GM21825 (cell line): ENCODE data around the gene ATG4A.

Source experiments
- ATAC-seq: cut with Tn5 transposase; IDR thresholded peaks from one replicate; pipeline ENCODE4 v1.9.1; 2021; ENCODE audit warnings: mild to moderate bottlenecking, moderate library complexity; ENCODE audit not compliant: unreplicated experiment

The ATG4A gene

GRCh38 chrX:108167211-108167872 lies 75.8 kb downstream of the ATG4A start:
- ATAC-seq: no peak

DNA sequence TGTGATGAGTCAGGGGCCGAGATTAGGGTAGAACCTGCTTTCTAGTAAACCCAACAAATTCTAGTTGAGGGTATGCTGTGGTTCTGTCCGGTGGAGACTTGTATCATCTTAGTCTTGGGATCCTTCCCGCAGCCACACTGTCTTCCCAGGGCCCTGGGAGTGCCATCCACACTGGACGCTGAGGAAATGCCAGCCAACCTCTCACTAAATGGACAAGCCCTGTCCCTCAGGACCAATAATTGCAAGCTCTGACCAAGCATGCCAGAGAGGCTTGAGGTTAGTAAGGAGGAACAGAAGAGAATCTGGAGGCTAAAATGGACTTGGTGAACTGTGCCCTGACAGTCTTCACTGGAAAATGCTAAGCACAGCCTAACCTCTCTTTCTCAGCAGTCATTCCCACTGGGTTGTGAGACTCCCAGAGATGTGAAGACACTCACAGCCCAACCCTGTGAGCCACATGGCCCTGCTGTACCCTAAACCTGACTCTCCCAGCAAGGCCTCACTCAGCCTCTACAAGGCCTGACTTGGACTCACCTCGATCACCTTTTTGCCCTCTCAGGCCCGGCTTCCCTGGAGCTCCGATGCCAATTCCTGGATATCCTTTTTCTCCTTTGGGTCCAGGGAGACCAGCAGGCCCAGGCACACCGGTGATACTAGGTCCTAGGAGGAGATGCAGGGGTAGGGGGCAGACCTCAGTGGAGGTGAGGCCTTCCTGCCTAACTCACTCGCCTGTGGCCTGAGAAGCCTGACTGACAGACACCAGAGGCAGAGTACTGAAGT lies 77.6 kb downstream of the ATG4A start:
- no peak for ATAC-seq

DNA sequence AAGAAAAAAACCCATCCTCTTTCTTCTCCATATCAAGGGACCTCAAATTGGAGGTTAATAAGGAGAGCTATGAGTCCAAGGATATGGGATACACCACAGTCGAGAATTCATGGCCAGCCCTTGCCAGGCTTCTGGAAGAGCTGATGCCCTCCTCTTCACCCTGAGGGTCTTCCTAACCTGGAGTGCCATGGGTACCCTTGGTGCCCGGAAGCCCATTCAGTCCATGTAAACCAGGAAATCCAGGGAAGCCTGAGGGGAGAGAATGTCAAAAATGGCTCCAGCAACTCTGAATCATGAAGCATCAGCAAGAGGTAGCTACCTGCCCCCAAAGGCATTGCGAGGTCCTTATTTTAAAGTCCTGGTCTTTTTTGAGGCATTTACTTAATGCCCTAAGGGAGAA lies 78.2 kb downstream of the ATG4A start:
- ATAC-seq: no peak

DNA sequence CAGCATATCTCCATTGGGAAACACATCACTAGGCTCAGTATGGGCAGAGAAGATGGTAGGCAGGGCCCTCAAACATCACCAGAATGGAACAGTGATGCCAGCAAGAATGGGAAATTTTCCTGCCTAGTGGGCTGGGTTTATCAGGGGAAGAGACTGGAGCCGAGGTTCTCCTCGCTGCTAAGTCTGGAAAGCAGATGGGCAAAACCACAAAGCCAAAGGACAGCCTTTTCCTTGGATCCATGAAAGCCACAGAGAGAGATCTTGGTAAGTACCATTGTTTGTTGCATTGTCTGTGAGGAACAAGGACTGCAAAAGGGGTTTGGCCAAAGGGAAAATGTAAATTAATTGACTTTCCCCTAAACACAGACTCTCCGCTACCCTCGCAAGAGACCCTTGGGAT lies 80.1 kb downstream of the ATG4A start:
- no peak for ATAC-seq

DNA sequence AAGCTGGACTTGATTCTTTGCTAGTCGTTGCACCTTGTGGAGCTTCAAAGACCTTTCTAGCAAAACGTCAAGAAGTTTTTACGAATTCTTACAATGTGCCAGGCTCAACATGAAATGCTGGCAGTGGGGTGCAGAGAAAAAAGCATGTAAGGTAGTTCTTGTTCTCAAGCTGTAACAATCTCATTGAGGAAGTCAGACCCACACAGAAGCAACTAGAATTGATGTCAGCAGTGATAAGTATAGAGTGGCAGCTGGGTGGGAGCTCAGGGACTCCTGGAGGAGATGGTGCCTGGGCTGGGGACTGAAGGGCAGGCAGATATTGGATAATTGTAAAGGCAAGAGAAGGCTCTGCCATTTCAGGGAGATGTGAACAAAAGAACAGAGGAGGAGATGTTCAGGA lies 82.3 kb downstream of the ATG4A start:
- ATAC-seq: no peak

DNA sequence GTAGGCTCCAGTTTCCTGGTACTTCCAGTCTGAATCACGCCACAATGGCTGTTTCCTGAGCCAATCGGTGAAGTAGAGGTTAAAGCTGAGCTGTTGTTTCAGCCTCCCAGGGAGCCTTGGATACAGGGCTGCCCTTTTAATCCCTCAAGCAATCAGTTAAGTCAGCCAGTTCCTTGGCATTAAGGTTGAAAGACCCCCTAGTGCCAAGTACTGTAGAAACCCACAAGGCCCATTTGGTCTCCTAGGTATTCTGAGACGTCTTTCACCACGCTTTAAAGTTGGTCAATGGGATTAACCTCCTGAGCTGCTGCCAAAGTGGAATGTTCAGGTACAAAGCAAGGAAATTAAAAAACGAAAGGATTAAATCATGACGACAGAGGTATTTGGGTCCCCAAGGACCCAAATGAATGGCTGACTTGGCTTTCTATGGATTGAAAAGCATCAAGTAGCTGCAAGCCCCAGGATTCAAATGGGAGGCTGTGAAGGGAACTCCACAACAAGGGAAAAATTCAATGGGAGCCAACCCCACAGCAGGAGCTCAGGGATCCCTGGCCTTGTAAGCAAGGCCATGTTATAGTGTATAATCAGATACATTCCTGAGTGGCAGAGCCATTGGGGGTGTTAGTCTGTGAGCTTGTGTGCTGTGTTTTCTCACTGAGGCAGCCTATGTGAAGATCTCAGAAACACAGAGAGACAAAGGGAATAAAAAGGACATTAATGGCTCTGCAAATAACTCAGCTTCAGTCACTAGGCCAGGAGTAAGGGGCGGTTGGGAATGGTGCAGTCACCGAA lies 86.0 kb downstream of the ATG4A start:
- ATAC-seq: no peak

DNA sequence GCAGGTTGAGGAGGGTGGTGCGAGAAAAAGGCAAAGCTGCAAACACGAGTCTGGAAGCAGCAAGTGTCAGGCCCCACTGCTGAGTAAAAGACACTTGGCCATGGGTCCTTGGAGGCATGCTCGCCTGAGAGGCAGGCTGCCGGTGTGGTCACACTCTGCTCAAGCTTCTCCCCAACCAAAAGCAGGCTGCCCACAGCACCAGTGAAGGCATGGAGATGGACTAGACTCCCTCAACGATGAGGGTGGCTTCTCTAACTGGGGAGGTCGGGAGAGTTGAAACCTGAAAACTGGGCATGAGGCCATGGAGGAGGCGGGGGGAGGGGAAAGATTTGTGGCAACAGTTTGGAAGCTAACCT lies 86.5 kb downstream of the ATG4A start:
- no peak for ATAC-seq

GRCh38 chrX:108186811-108187210 lies 95.2 kb downstream of the ATG4A start:
- no peak for ATAC-seq

- ATAC-seq: no peak
Observed at GRCh38 chrX:108198420-108198819, 106.8 kb downstream of the ATG4A start.

DNA sequence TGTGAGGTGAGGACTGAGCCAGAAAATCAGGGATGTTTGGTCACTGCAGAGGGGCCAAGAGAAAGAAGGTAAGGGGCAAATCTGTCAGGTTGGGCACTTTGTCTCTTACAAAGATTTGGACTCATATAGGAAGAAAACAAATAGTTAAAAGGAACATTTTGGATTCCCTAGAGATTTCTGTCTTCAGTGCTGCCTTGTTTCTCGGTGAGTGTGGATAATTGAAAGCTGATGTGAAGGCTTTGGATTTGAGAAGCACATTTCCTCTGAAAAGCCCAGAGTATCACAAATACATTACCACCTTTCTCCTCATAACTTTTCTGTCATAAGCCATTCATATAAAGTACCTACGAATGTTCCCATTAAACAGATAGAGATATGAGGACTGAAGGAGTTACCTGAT lies 107.5 kb downstream of the ATG4A start:
- no peak for ATAC-seq

GRCh38 chrX:108199691-108200090 lies 108.1 kb downstream of the ATG4A start:
- peak; percentile 49 for ATAC-seq

DNA sequence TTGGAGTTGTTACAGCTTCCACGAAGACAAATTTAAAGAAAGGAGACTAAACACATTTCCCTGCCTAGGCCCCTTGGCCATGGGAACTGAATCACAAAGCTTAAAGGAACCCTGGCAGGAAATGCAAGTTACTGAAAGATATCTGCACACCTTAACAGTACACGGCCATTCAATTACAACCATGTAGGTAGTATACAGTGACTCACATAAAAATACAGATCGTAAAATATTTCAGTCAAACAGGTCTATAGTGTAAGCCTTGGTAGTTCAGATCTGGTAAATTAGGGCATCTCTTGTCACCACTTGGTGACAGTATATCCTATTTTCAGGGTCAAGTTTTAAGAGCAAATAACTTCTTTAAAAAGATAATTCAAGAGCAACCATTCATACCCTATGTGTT lies 112.0 kb downstream of the ATG4A start:
- no peak for ATAC-seq
